Panc1 (cell line): Measurements from ENCODE around the gene DYNC1LI1. TPM values are rescaled to one million over a fixed set of nuclear protein-coding genes. Genes with fewer than 3 reads are reported as not detected.

Experiments
- ATAC-seq: fragments of 200-7000 bp; cut with Tn5 transposase; 2 replicates; pipeline ENCODE4 v1.9.1; 2020; ENCODE audit warnings: mild to moderate bottlenecking, moderate library complexity
- BruUV-seq: library from RNA; stranded (reverse); fragments of 400-500 nt; replicated peaks from 2 replicates; lab custom pipeline; 2021; lab: Mats Ljungman, UMichigan
- CTCF ChIA-PET: fragments of 300-600 bp; sonication (Branson Sonifier 250); formaldehyde crosslinking; loops from one replicate; lab custom pipeline; 2022; ENCODE audit warnings: antibody characterized with exemption; lab: Charles Lee
- POLR2A ChIA-PET: fragments of 300-600 bp; sonication (Branson Sonifier 250); formaldehyde crosslinking; loops from one replicate; lab custom pipeline; 2022; ENCODE audit warnings: antibody characterized with exemption; lab: Charles Lee
- DNase-seq: peaks from one replicate; pipeline ENCODE4 v3.0.0-alpha.2; 2010; ENCODE audit warnings: low read depth, low spot score
- H3K27ac ChIP-seq: 2 replicates; pipeline ENCODE4 v1.5.1; 2011; ENCODE audit warnings: mild to moderate bottlenecking, low read length, inconsistent platforms
- H3K27me3 ChIP-seq: fragments of 200-500 bp; sonication (Bioruptor generic); 2 replicates; pipeline ENCODE4 v1.6.0; 2014; ENCODE audit warnings: low read length, inconsistent platforms; ENCODE audit not compliant: control insufficient read depth, insufficient read depth
- H3K36me3 ChIP-seq: fragments of 200-500 bp; sonication (Bioruptor generic); 2 replicates; pipeline ENCODE4 v1.5.1; 2014; ENCODE audit warnings: inconsistent platforms, mild to moderate bottlenecking, low read length, moderate library complexity; ENCODE audit not compliant: control insufficient read depth, insufficient read depth
- H3K4me1 ChIP-seq: 2 replicates; pipeline ENCODE4 v1.5.1; 2011; ENCODE audit warnings: inconsistent platforms, mild to moderate bottlenecking, low read length, moderate library complexity; ENCODE audit not compliant: control insufficient read depth, insufficient read depth
- H3K4me3 ChIP-seq, 2 experiments: 2 replicates each; pipeline ENCODE4 v1.5.1; 2011 to 2012; ENCODE audit warnings: low read depth in 2 of 2, low read length in 2 of 2, mild to moderate bottlenecking in 2 of 2, inconsistent platforms in 1 of 2, moderate library complexity in 1 of 2
- H3K9me3 ChIP-seq: fragments of 200-500 bp; sonication (Bioruptor generic); 2 replicates; pipeline ENCODE4 v1.5.1; 2014; ENCODE audit warnings: low read depth, mild to moderate bottlenecking, inconsistent platforms, low read length, moderate library complexity; ENCODE audit not compliant: control insufficient read depth, insufficient read depth
- CTCF ChIP-seq: fragments of 450-650 bp; IDR thresholded peaks from 2 replicates; pipeline ENCODE4 v1.5.1; 2017; ENCODE audit warnings: mild to moderate bottlenecking
- POLR2AphosphoS5 ChIP-seq: IDR thresholded peaks from 2 replicates; pipeline ENCODE4 v1.6.1; 2012; ENCODE audit warnings: mild to moderate bottlenecking, low read depth, low read length, moderate library complexity
- REST ChIP-seq, 2 experiments: IDR thresholded peaks; 2 replicates each; pipeline ENCODE4 v1.6.1; 2011 to 2012; ENCODE audit warnings: low read depth in 2 of 2, control low read depth in 1 of 2, low read length in 1 of 2, mild to moderate bottlenecking in 1 of 2, moderate library complexity in 1 of 2; ENCODE audit not compliant: insufficient read depth in 1 of 2
- SIN3A ChIP-seq: IDR thresholded peaks from 2 replicates; pipeline ENCODE4 v1.6.1; 2012; ENCODE audit warnings: low read depth, mild to moderate bottlenecking, low read length, moderate library complexity, borderline replicate concordance; ENCODE audit not compliant: insufficient read depth
- TCF7L2 ChIP-seq: IDR thresholded peaks from 2 replicates; pipeline ENCODE4 v1.6.1; 2011; ENCODE audit warnings: mild to moderate bottlenecking, low read depth, low read length, inconsistent platforms
- in situ Hi-C: cut with HindIII; loops from 2 replicates; pipeline ENCODE4 v1.10.0; 2016; ENCODE audit warnings: low sequenced_read_pairs, low pct_unique_long_range_greater_than_20kb
- intact Hi-C: fragments of 100-400 bp; cut with micrococcal nuclease; formaldehyde crosslinking; loops from one replicate; pipeline ENCODE4 v1.10.0; 2022; ENCODE audit not compliant: unreplicated experiment
- total RNA-seq: library from RNA; stranded (reverse); gene quantifications from one replicate; pipeline ENCODE4 v1.2.1, GENCODE V29; 2021; ENCODE audit not compliant: unreplicated experiment

The DYNC1LI1 gene
- total RNA-seq, 1 experiment from 2014 or later: 30.5 TPM

- no TSS peak for BruUV-seq
- CTCF ChIA-PET: no interaction called here
- intact Hi-C loops: no loop called here
- no peaks in the 10 kb centered on the region for H3K27me3 ChIP-seq
- peaks cover 14% of the 10 kb centered on the region; the same call in 1 of the 2 replicates for H3K4me1 ChIP-seq
- no peaks in the 10 kb centered on the region; the same call in 1 of the 2 replicates for H3K36me3 ChIP-seq
- POLR2A ChIA-PET: no interaction called here
- DNase-seq: no peak
- no peaks in the 10 kb centered on the region for H3K9me3 ChIP-seq
- TF ChIP-seq CTCF (no peak), REST (IDR thresholded peaks at IDR 0.05; ENCODE audit: insufficient read depth in 1 of 2, low read depth in 2 of 2, low read length in 1 of 2) (no peak), SIN3A (no peak), TCF7L2 (no peak), POLR2AphosphoS5 (no peak)
- H3K4me3 ChIP-seq: no peak overlapping the region
- ATAC-seq: no peak
- in situ Hi-C loops: no loop called here
- no peak overlapping the region for H3K27ac ChIP-seq
Observed at GRCh38 chr3:32498992-32499391, 71.7 kb downstream of the DYNC1LI1 start.

- CTCF ChIA-PET: no interaction called here
- TF ChIP-seq SIN3A: no peak
- no peak for TF ChIP-seq CTCF
- TF ChIP-seq POLR2AphosphoS5: no peak
- no peak for TF ChIP-seq TCF7L2
- no peak for TF ChIP-seq REST (IDR thresholded peaks at IDR 0.05; ENCODE audit: insufficient read depth in 1 of 2, low read depth in 2 of 2, low read length in 1 of 2)
- POLR2A ChIA-PET: interaction anchor here (0.7 kb wide), 1 partner anchor 62 kb away, joined by 4 read pairs; no protein-coding TSS in a partner anchor
- ATAC-seq (no peak), DNase-seq (no peak)
- Histone ChIP-seq H3K27ac (no peak overlapping the region), H3K4me3 (no peak overlapping the region), H3K27me3 (no peaks in the 10 kb centered on the region), H3K9me3 (no peaks in the 10 kb centered on the region), H3K4me1 (peaks cover 21% of the 10 kb centered on the region; the same call in 1 of the 2 replicates), H3K36me3 (no peaks in the 10 kb centered on the region; the same call in 1 of the 2 replicates)
- intact Hi-C loops (no loop called here), in situ Hi-C loops (no loop called here)
- no TSS peak for BruUV-seq
Observed at GRCh38 chr3:32498252-32498651, 72.4 kb downstream of the DYNC1LI1 start.
